Activated CD4-positive, alpha-beta T cell treated with anti-CD3 and anti-CD28 coated beads, Interleukin-2, amount 50 U/mL, for 4 hours (primary cell): Measurements from ENCODE around the gene PPOX.

Source experiments
- DNase-seq, 2 experiments: peaks; one replicate each; pipeline ENCODE4 v3.0.0-alpha.2; 2020

Gene PPOX

GRCh38 chr1:161153682-161154337 is 12.4 kb upstream of the PPOX start, which contains the start of gene UFC1:
Gene UFC1, plus strand, starts transcription at chr1:161153978. Its CDS starts 20 bp downstream, at chr1:161153998.
- DNase-seq, result peak; percentile 72 to 78

GRCh38 chr1:161157867-161158266 is 8.4 kb upstream of the PPOX start:
- no peak for DNase-seq

- DNase-seq, result no peak
Measured at GRCh38 chr1:161158316-161159010, 7.8 kb upstream of the PPOX start.

- peak; percentile 88 for DNase-seq
Measured at GRCh38 chr1:161159087-161159912, 6.9 kb upstream of the PPOX start, which contains the start of gene USP21. Gene USP21, plus strand, starts transcription at chr1:161159500. Its CDS starts 1,141 bp downstream, at chr1:161160641.

GRCh38 chr1:161159913-161160243 is 6.3 kb upstream of the PPOX start:
- DNase-seq, result no peak

- DNase-seq, result no peak
Measured at GRCh38 chr1:161160671-161161145, 5.5 kb upstream of the PPOX start.

- no peak for DNase-seq
Measured at GRCh38 chr1:161161652-161162051, 4.6 kb upstream of the PPOX start.

GRCh38 chr1:161162052-161162451 is 4.2 kb upstream of the PPOX start:
- DNase-seq, result no peak

- no peak for DNase-seq
Measured at GRCh38 chr1:161162806-161163205, 3.4 kb upstream of the PPOX start.

- no peak for DNase-seq
Measured at GRCh38 chr1:161163793-161164192, 2.4 kb upstream of the PPOX start.

- DNase-seq, result no peak
Measured at GRCh38 chr1:161164901-161165610, 1.2 kb upstream of the PPOX start.

GRCh38 chr1:161166669-161167548 is 683 bp downstream of the PPOX start:
- no peak for DNase-seq

GRCh38 chr1:161168906-161169305 is 2.7 kb downstream of the PPOX start:
- no peak for DNase-seq

GRCh38 chr1:161171191-161171590 is 5.0 kb downstream of the PPOX start:
- no peak for DNase-seq

- no peak for DNase-seq
Measured at GRCh38 chr1:161171696-161172095, 5.5 kb downstream of the PPOX start.

GRCh38 chr1:161172349-161172748 is 6.1 kb downstream of the PPOX start:
- DNase-seq, result no peak

GRCh38 chr1:161172776-161173376 is 6.7 kb downstream of the PPOX start:
- no peak for DNase-seq

- DNase-seq, result no peak
Measured at GRCh38 chr1:161173711-161174110, 7.5 kb downstream of the PPOX start.

- no peak for DNase-seq
Measured at GRCh38 chr1:161174911-161175310, 8.7 kb downstream of the PPOX start.

GRCh38 chr1:161175771-161176453 is 9.7 kb downstream of the PPOX start:
- no peak for DNase-seq
